CD1c-positive myeloid dendritic cell (primary cell): ENCODE measurements around the gene DMPK.

Experiments
- DNase-seq: peaks from one replicate; pipeline ENCODE4 v3.0.0-alpha.2; 2016; ENCODE audit errors: extremely low spot score

DMPK gene

DNA sequence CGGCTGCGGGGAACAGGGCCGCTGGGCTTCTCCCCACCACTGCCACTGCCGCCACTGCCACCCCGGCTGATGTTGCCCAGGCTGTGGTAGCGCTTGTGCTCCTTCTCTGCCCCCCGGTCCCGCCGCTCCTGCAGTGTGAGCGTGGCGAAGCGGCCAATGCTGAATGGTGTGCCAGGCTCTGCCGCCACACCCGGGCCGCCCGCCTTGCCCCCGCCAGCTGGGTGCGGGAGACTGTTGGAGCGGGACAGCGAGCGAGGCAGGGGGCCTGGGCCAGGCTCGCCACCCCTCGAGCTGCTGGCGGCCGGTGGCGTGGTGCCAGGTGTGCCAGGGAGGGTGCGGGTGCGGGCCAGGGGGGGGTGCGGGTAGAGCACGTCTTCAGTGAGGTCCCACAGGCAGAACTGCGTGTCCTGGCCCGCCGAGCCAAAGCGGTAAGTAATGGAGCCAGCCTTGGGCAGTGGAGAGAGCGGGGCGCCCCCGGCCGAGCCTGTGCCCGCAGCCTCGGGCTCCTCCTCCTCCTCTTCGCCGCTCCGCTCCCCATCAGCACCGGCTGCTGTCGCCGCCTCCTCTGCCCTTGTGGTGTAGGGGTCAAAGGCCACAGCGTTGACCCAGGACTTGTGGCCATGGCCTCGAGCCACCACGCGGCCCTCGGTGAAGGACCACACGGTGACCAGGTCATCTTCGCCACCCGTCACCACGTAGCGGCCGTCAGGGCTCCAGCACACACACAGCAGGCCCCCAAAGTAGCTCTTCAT is 3.7 kb upstream of the DMPK start:
- DNase-seq, result no peak

DNA sequence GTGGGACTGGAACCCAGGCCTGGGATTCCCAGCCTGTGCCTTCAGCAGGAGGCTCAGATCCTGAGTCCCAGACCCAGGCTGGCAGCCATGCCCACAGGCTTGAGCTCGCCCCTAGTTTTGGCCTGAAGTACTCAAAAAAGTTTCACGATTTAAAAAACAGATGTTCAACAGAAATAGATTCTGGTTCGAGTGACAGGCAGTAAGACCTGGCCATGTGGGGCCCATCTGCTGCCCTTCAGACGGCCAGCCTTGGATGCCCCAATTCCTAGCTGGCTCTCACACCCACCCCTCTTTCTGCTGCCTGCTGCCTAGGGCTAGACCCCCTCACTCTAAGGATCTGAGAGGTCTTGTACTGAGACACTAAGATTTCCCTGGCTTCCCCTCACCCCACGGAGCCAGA is 2.8 kb upstream of the DMPK start:
- no peak for DNase-seq

DNA sequence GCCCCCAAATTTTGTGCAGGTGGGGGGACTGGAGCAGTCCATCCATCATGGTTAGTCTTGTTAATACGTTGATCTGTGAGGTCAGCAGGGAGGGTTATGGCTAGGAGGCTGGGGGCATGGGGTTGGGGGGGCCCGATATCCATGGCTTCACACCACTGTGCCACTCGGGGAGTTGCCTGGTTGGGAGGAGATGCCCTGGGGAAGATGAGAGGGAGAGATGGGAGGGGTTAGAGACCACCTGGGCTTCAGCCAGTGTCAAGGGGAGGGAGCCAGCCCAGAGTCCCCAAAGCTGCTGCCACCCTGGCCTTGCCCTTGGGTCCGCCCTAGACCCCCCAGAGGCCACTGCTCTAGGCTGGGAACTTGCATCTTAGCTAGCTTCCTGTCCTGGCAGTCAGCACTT is 1.8 kb upstream of the DMPK start:
- DNase-seq, result no peak

DNA sequence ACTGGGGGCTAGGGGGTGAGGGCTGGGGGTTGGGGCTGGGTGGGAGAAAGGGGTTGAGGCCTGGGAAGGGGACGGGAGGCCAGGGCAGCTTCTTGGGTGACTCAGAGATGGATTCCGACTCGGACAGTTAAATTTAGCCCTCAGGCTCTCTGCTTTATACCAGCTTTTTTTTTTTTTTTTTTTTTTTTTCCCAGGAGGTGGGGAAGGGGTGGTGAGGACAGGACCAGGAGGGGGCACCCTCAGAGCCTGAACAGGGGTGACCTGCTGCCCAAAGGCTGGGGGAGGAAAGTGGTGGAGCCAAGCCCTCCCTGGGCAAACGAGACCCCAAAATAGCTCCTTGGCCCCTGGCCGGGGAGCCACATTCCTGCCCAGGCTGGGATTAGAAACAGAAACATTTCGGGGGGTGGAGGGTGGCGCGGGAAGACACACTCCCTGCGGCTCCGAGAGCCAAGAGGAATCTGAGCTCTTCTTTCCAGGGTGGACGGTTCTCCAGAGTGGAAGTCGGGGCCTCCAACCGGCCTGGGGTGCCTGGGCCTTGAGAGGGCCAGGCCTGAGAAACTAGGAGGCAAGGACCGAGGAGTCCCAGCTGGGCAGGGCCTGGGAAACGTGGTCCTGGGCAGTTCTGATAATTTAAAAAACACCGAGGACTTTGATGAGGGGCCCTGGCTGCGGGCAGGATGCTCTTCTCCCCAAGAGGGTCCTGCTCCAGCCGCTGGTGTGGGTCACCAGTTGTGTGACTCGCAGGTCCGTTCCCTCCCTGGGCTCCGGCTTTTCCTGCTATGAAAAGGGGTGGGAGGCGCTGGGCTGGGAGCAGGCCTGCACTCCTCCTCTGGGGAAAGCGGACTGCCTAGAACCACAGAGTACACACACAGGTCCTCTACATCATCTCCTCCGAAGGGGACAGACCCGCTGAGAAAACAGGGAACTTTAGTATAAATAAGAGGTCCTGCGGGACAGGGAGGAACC is 813 bp upstream of the DMPK start:
- no peak for DNase-seq

DNA sequence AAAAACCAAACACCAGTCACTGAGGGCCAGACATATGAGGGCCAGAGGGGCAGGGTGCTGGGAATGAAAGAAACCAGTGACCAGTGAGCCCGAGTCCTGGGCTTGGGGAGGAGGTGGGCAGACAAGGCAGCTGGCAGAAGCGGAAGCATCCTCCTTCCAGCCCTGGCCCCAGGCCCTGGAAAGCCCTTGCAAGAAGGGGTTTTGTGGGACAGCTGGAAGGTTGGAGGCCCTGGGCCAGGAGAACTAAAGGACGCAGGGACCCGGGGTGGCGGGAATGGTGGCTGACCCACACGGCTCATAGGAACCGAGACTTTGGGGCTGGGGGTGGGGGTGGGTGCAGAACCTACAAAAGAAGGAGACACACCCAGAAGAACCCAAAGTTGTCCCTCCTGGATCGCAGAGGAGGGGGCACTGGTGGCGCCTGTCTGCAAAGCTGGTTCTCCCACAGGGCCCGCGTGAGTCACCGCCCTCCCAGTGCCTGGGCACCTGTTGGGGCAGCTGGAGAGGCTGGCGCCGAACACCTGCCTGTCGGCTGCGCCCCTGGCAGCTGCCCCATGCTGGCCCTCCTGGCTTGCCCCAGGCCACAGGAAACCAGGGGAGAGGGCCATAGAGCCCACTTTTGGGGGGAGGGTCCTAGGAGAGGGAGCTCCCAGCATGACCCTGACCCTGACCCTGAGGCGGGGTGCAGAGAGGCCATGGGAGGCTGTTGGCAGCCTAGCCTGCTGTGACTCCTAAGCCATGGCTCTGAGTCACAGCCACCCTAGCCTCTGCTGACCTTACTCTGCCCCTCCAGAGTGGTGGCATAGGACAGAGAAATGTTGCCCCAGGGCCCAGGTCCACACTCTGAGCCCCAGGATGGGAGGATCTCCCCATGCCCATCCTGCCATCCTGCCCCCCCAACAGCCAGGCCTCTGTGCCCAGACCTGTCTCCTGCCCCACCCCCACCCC is 802 bp downstream of the DMPK start:
- DNase-seq, result peak; percentile 14

DNA sequence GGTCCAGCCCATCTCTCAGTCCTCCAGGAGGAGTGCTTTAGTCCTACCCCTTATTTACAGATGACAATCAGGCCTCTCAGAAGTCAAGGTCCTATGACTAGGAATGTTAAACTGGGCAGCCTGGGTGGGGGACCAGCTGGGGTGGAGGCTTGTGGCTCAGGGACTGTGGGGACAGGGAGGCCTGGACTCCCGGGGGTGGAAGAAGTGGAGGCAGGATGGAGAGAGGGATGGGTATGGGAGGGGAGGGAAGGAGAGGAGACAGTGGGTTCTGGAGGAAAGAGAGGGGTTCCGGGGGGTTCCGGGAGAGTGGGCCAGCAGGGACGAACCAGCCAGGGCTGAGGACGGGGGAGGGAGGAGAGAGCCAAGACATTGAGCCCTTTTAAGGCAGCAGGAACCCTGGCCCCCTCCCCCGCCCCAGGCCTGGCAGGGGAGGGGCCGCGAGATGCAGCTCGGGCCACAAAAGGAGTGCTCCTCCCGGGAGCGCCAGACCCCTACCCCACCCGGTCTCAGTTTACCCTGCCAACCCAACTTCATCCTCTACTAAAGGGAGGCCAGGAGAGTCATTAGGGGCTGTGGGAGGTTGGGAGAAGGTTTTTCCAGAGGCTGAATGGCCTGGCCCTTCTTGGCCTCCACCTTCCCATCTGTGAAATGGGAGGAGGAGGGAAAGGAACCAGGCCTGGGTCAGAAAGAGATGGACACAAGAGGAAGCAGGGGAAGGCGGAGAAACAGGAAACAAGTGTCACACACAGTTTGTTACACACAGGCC is 1.7 kb downstream of the DMPK start:
- DNase-seq, result no peak

DNA sequence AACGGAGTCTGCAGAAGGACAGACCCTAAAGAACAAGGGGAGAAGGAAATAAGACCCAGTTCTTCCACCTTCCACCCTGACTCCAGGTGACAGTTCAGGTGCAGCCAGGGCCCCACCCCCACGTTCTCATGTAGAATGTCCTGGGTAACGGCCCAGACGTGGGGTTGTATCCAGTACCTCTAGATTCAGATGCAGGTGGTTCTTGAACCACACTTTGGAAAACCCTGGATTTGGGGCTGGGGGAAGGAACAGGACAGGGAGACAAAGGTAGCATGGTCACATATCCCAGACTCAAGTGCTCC is 2.2 kb downstream of the DMPK start:
- no peak for DNase-seq

DNA sequence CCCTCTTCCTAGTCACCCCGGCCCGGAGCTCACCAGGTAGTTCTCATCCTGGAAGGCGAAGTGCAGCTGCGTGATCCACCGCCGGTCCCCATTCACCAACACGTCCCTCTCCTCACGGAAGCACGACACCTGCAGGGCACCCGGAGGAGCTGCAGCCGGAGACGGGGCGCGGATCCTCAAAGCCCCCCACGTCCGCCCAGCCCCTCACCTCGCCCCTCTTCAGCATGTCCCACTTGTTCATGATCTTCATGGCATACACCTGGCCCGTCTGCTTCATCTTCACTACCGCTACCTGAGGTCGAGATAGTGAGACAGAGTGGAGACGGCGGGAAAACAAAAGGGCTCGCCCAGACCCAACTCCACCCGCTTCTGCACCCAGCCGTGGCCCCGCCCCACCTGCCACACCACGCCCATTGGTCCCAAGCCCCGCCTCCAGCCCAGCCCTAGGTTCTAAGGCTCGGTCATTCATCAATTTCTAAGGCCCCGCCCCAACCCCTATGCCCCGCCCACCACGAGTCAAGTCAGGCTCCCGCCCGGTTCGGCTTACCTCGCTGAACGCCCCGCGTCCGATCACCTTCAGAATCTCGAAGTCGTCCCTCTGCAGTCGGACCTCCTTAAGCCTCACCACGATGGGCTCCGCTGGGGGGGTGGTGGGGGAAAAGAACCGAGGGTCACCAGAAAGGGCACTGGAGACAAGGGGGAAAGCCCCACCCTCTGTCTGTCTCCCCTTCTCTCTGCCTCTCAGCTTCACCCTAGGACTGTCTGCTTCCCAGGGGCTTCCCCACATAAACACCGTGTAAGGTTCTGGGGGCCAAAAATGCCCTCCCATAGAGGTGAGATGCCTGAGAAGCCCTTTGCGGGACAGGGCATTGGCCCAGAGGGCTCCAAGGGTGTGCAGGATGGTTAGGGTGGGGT is 2.8 kb downstream of the DMPK start:
- peak; percentile 80 for DNase-seq

DNA sequence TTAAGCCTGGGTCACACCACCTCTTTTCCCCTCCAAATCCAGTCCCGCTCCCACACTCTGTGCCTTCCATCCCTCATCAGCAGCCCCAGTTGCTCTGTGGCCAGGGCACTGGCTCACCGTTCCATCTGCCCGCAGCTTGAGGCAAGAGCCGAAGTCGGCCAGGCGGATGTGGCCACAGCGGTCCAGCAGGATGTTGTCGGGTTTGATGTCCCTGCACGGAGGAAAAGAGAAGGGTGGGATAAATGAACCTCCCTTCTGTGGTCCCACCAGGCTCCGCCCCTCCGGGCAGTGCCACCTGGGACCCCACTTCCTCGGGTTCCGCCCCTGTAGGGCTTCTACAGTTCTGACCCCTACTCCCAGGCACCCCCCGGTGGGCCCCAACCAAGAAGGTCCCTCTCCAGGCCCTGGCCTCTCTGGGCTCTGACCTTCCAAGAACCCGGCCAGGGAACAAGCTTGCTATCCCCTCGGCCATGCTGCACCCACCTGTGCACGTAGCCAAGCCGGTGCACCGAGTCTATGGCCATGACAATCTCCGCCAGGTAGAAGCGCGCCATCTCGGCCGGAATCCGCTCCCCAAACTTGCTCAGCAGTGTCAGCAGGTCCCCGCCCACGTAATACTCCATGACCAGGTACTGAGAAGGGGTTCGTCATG is 4.2 kb downstream of the DMPK start:
- no peak for DNase-seq

DNA sequence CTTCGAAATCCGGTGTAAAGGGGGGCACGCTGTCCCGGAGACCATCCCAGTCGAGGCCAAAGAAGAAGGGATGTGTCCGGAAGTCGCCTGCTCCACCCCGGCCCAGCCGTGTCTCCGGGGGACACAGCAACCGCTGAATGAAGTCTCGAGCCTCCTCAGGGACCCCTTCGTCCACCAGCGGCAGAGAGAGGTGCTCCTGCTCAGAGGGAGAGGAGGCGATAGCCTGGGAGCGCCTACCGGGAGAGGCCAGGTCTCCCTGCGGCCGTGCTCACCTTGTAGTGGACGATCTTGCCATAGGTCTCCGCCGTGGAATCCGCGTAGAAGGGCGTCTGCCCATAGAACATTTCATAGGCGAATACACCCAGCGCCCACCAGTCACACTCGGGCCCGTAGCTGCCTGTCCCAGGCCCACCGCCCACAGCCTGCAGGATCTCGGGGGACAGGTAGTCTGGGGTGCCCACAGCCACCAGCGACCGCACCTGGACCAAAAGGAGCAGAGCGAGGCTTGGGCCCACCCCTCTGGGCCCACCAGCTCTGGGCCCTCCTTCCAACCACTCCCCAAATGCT is 4.8 kb downstream of the DMPK start:
- DNase-seq, result no peak

DNA sequence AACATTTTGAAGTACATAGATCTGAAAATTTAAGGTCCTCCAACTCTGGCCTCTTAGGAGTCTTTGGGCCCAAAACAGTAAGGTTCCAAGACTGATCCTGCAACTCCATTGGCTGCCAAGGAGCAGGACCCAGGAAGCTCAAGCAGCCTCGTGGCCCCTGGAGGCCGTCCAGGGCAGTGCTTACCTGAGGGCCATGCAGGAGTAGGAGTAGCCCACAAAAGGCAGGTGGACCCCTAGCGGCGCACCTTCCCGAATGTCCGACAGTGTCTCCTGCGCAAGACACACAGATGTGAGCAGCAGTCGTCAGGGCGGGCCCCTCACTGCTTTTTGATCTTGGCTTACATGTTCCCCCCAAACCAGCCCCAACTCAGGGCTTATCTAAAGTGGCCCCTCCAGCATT is 7.5 kb downstream of the DMPK start:
- DNase-seq, result no peak

DNA sequence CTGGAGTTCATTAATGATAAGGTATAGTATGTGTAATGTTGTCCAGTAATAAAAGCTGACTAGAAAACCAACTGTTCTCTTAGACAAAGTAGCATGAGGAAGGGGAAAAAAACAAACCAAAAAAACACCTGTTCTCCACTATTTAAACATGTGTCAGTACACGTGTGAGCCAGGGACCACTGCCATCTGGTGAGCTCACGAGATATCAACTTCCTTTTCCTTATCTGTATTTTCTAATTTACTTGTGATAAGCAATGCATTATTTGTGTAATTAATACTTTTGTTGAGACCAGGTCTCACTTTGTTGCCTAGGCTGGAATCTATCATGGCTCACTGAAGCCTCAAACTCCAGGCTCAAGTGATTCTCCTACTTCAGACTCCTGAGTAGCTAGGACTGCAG is 8.9 kb downstream of the DMPK start:
- DNase-seq, result no peak

DNA sequence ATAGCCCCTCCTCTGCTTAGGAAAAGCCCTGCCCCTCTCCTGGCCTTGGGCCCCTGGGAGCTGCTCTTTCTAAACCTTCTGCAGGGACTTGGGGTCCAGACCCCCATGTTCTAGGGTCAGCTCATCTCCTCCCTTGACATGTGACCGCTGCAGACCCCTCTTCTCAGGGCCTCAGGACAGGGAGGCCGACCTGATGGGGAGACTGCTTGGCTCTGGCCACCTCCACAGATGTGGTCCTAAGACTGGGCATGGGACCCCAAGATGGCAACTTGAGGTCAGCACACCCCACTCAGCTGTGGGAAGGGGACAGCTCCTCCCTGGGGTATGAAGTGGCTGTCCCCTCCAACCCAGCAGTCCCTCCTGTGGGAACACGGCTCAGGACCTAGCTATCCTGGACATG is 9.4 kb downstream of the DMPK start:
- DNase-seq, result no peak

DNA sequence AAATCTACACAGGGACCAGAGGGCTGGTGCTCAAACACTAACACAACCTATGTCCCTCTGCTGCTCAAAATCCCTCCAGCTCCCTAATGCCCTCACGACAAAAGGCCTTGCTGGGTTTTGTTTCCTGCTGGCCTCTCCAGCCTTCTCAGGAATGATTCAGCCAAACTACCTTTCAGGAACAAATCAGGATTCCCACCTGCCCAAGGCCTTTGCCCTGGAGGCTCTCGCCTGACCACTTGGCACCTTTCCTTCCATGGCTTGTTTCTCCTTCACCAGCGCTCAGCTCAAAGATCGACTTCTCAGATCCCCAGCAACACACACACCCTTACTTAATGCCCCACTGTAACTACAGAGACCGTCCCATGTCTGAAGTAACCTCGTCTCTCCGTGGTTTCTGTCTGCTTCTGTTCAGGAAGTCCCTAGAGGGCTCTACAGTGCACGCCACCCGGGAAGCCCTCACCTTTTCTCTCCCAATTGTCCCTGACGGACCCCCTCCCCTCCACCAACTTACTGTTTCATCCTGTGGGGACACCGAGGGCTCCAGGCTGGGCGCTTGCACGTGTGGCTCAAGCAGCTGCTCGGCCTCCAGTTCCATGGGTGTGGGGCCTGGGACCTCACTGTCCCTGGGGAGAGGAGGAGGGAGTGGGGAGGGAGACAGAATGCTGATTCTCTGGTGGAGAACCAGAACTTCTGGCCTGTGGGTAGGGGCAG is 10.0 kb downstream of the DMPK start:
- no peak for DNase-seq

DNA sequence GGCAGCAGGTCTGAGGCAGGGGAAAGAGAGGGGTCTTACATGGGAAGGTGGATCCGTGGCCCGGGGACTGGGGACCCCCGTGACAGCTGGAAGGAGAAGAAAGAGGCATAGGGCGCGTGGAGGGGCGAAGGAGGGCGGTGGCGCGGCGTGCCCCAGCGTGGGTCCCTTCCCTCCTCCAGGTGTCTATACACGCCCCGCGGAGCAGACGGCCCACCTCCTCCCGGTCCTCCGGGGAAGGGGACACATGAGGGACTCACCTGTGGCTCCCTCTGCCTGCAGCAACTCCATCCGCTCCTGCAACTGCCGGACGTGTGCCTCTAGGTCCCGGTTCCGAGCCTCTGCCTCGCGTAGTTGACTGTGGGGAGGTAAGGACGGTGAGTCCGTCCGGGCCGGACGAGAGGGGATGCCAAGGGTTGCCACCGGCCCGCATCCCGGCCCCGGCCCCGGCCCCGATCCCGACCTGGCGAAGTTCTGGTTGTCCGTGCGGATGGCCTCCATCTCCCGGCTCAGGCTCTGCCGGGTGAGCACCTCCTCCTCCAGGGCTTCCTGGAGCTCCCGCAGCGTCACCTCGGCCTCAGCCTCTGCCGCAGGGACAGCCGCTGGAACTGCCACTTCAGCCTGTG is 10.9 kb downstream of the DMPK start:
- no peak for DNase-seq

DNA sequence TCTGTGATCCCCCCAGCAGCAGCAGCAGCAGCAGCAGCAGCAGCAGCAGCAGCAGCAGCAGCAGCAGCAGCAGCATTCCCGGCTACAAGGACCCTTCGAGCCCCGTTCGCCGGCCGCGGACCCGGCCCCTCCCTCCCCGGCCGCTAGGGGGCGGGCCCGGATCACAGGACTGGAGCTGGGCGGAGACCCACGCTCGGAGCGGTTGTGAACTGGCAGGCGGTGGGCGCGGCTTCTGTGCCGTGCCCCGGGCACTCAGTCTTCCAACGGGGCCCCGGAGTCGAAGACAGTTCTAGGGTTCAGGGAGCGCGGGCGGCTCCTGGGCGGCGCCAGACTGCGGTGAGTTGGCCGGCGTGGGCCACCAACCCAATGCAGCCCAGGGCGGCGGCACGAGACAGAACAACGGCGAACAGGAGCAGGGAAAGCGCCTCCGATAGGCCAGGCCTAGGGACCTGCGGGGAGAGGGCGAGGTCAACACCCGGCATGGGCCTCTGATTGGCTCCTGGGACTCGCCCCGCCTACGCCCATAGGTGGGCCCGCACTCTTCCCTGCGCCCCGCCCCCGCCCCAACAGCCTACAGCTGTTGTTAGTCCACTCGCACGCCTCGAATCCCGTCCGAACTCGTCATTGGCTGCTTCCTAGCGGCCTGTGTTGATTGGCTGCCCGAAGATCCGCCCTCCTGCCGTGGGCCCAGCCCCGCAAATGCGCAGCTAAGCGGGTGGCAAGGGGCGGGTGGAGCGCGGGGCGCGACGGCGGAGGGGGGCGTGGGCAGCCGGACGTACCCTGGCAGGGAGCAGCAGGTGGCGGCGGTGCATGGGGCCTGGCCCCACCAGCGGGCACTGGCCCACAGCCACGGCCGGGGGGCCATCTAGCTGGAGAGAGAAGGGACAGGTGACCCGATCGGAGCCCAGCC is 11.8 kb downstream of the DMPK start:
- DNase-seq, result peak; percentile 96

DNA sequence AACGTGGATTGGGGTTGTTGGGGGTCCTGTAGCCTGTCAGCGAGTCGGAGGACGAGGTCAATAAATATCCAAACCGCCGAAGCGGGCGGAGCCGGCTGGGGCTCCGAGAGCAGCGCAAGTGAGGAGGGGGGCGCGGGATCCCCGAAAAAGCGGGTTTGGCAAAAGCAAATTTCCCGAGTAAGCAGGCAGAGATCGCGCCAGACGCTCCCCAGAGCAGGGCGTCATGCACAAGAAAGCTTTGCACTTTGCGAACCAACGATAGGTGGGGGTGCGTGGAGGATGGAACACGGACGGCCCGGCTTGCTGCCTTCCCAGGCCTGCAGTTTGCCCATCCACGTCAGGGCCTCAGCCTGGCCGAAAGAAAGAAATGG is 12.5 kb downstream of the DMPK start:
- peak; percentile 56 for DNase-seq
